ENCODE data around the gene CSKMT. TPM values are rescaled to one million over a fixed set of nuclear protein-coding genes. Genes with fewer than 3 reads are reported as not detected.

The CSKMT gene
- 9.3 and 14.3 TPM in 2 replicates for total RNA-seq

GRCh38 chr11:62665075-62665598 is at the start of gene CSKMT, which contains the start of gene C11orf98:
CSKMT (plus strand) TSS chr11:62665312; CDS start chr11:62665880, 568 bp downstream.
C11orf98 (minus strand) TSS chr11:62665210; CDS start chr11:62665169, 41 bp downstream.

GRCh38 chr11:62621567-62622470 is 43.3 kb upstream of the CSKMT start, which contains the start of gene B3GAT3:
B3GAT3 (minus strand) TSS chr11:62621986; CDS start chr11:62621947, 39 bp downstream.

GRCh38 chr11:62645946-62646824 is 18.9 kb upstream of the CSKMT start, which contains the start of gene GANAB:
GANAB (minus strand) TSS chr11:62646613; CDS start chr11:62646599, 14 bp downstream.

GRCh38 chr11:62671608-62672389 is 6.7 kb downstream of the CSKMT start, which contains the start of the genes LBHD1 and UQCC3:
LBHD1 (minus strand) TSS chr11:62672267; CDS start chr11:62670031, 2,236 bp downstream.
UQCC3 (plus strand) TSS chr11:62671673; CDS start chr11:62671746, 73 bp downstream.

GRCh38 chr11:62678770-62679696 is 13.9 kb downstream of the CSKMT start, which contains the start of gene UBXN1:
UBXN1 (minus strand) TSS chr11:62679073; CDS start chr11:62678923, 150 bp downstream.

GRCh38 chr11:62689421-62690183 is 24.5 kb downstream of the CSKMT start, which contains the start of gene LRRN4CL:
LRRN4CL (minus strand) TSS chr11:62689530; CDS start chr11:62688508, 1,022 bp downstream.

GRCh38 chr11:62707277-62707861 is 42.3 kb downstream of the CSKMT start, which contains the start of the genes BSCL2 and GNG3:
BSCL2 (minus strand) TSS chr11:62707424; CDS start chr11:62707195, 229 bp downstream.
GNG3 (plus strand) TSS chr11:62707676; CDS start chr11:62708296, 620 bp downstream.

Other genes with a start within 250 kb of the CSKMT start
- gene SCGB1A1, start 246.3 kb upstream of the CSKMT start, total RNA-seq, result not detected in 2 replicates
- gene AHNAK, start 118.5 kb upstream of the CSKMT start, total RNA-seq, result 386 and 487 TPM in 2 replicates
- 2,164 and 2,188 TPM in 2 replicates for gene EEF1G, start 91.4 kb upstream of the CSKMT start, total RNA-seq
- gene TUT1, start 73.8 kb upstream of the CSKMT start, total RNA-seq, result 10.3 and 12.6 TPM in 2 replicates
- gene MTA2, start 63.4 kb upstream of the CSKMT start, total RNA-seq, result 126 and 159 TPM in 2 replicates
- 20.8 and 25.4 TPM in 2 replicates for gene EML3, start 52.5 kb upstream of the CSKMT start, total RNA-seq
- 1.7 and 3.5 TPM in 2 replicates for gene ROM1, start 52.1 kb upstream of the CSKMT start, total RNA-seq
- gene B3GAT3, start 43.3 kb upstream of the CSKMT start, total RNA-seq, result 30.2 and 30.4 TPM in 2 replicates
- gene GANAB, start 18.7 kb upstream of the CSKMT start, total RNA-seq, result 146 and 160 TPM in 2 replicates
- gene INTS5, start 12.0 kb upstream of the CSKMT start, total RNA-seq, result 30.6 and 31.7 TPM in 2 replicates
- 85.8 and 91.6 TPM in 2 replicates for gene C11orf98, start 102 bp upstream of the CSKMT start, total RNA-seq
- 18.9 and 26.7 TPM in 2 replicates for gene UQCC3, start 6.4 kb downstream of the CSKMT start, total RNA-seq
- 2.3 and 5.2 TPM in 2 replicates for gene LBHD1, start 7.0 kb downstream of the CSKMT start, total RNA-seq
- gene UBXN1, start 13.8 kb downstream of the CSKMT start, total RNA-seq, result 122 and 144 TPM in 2 replicates
- 0.09 and 0.28 TPM in 2 replicates for gene LRRN4CL, start 24.2 kb downstream of the CSKMT start, total RNA-seq
- 59.5 and 69.4 TPM in 2 replicates for gene BSCL2, start 42.1 kb downstream of the CSKMT start, total RNA-seq
- not detected in 2 replicates for gene GNG3, start 42.4 kb downstream of the CSKMT start, total RNA-seq
- gene HNRNPUL2, start 62.1 kb downstream of the CSKMT start, total RNA-seq, result 9.7 and 12.8 TPM in 2 replicates
- 10.0 and 17.7 TPM in 2 replicates for gene TTC9C, start 63.2 kb downstream of the CSKMT start, total RNA-seq
- 4.2 and 10.2 TPM in 2 replicates for gene ZBTB3, start 88.8 kb downstream of the CSKMT start, total RNA-seq
- gene POLR2G, start 96.3 kb downstream of the CSKMT start, total RNA-seq, result 115 and 116 TPM in 2 replicates
- gene TAF6L, start 106.1 kb downstream of the CSKMT start, total RNA-seq, result 18.2 and 18.3 TPM in 2 replicates
- gene TMEM179B, start 122.1 kb downstream of the CSKMT start, total RNA-seq, result 56.6 and 63.5 TPM in 2 replicates
- 23.5 and 27.9 TPM in 2 replicates for gene TMEM223, start 126.7 kb downstream of the CSKMT start, total RNA-seq
- gene NXF1, start 140.1 kb downstream of the CSKMT start, total RNA-seq, result 33.6 and 34.0 TPM in 2 replicates
- 18.2 and 25.3 TPM in 2 replicates for gene STX5, start 166.7 kb downstream of the CSKMT start, total RNA-seq
- not detected in 2 replicates for gene TEX54, start 167.5 kb downstream of the CSKMT start, total RNA-seq
- gene WDR74, start 174.3 kb downstream of the CSKMT start, total RNA-seq, result 67.6 and 70.5 TPM in 2 replicates
- 327 and 333 TPM in 2 replicates for gene SLC3A2, start 215.6 kb downstream of the CSKMT start, total RNA-seq